ENCODE measurements around the gene FAM72D. TPM values are rescaled to one million over a fixed set of nuclear protein-coding genes. Genes with fewer than 3 reads are reported as not detected.
"Not testable (repeated sequence)": the region's sequence is repeated elsewhere in the genome, so short reads cannot be mapped to it uniquely, and the experiment has no call there.

The FAM72D gene
- total and polyA plus RNA-seq, 2 of the 8 experiments (the other 6 are each of a cell fraction or from before 2014, with no cell fraction given) = 4.9 to 12.7 TPM

- H3K56ac ChIP-seq (replicated peaks; ENCODE audit: insufficient read length, low read depth, low read length); H3K27ac ChIP-seq (ENCODE audit: low read depth, low read length); H3K4ac ChIP-seq (replicated peaks; ENCODE audit: insufficient read length, low read depth, low read length); H2AFZ ChIP-seq (ENCODE audit: low read length); H4K20me1 ChIP-seq (replicated peaks in 1 of 2; ENCODE audit: control insufficient read depth in 1 of 2, insufficient read depth in 2 of 2, low read length in 2 of 2); H3K23ac ChIP-seq (ENCODE audit: insufficient read length); H2BK5ac ChIP-seq (ENCODE audit: low read depth, low read length); H4K91ac ChIP-seq (replicated peaks; ENCODE audit: insufficient read length, low read length); H3K27me3 ChIP-seq (replicated peaks in 1 of 4; ENCODE audit: control insufficient read depth in 3 of 4, extremely low read depth in 1 of 4, insufficient read depth in 3 of 4, low read length in 3 of 4); H4K5ac ChIP-seq (ENCODE audit: insufficient read length, low read depth, low read length); H3K79me2 ChIP-seq (ENCODE audit: control insufficient read depth in 1 of 2, insufficient read depth in 2 of 2, low read length in 2 of 2); H3K4me3 ChIP-seq (ENCODE audit: extremely low read depth in 1 of 4, insufficient read depth in 2 of 4, low read depth in 3 of 4, low read length in 4 of 4); POLR2A ChIA-PET (ENCODE audit: partially characterized antibody); DNase-seq (ENCODE audit: low read depth in 1 of 2, low spot score in 2 of 2); H3K4me2 ChIP-seq (ENCODE audit: insufficient read depth in 1 of 2, low read depth in 2 of 2, low read length in 2 of 2); H3K18ac ChIP-seq (ENCODE audit: extremely low read depth, low read length); CTCF ChIA-PET (ENCODE audit: partially characterized antibody); H2BK20ac ChIP-seq (ENCODE audit: low read length); H2BK12ac ChIP-seq (ENCODE audit: low read depth, low read length); H3K9ac ChIP-seq (replicated peaks in 1 of 4; ENCODE audit: extremely low read depth in 1 of 4, low read depth in 3 of 4, low read length in 3 of 4); H2BK120ac ChIP-seq (replicated peaks; ENCODE audit: low read depth, low read length); H3K36me3 ChIP-seq (ENCODE audit: control insufficient read depth in 2 of 4, insufficient read depth in 4 of 4, low read length in 3 of 4); H3K4me1 ChIP-seq (replicated peaks in 1 of 4; ENCODE audit: control insufficient read depth in 3 of 4, insufficient read depth in 4 of 4, low read length in 3 of 4); H3K9me3 ChIP-seq (ENCODE audit: insufficient read depth in 2 of 2, low read depth in 1 of 2, low read length in 1 of 2); H2AK5ac ChIP-seq (ENCODE audit: low read depth, low read length); H2BK15ac ChIP-seq (ENCODE audit: low read length); H3K79me1 ChIP-seq (ENCODE audit: low read depth, low read length); FAIRE-seq; H3K23me2 ChIP-seq (ENCODE audit: low read depth, low read length); H4K8ac ChIP-seq (ENCODE audit: extremely low read depth, insufficient read depth, low read length); H3K14ac ChIP-seq (ENCODE audit: insufficient read length): not testable (repeated sequence)
- WGBS, 2 experiments (ENCODE audit: extremely low coverage in 1 of 2, insufficient coverage in 1 of 2, insufficient read length in 1 of 2, insufficient replicate concordance in 2 of 2, low coverage in 1 of 2, low lambda C conversion rate in 2 of 2, missing lambda C conversion rate in 1 of 2) = no CpG with 5 or more reads among the region's 4 CpGs
Observed at GRCh38 chr1:145055217-145055760, 40.5 kb upstream of the FAM72D start.

- H2BK12ac ChIP-seq (ENCODE audit: low read depth, low read length); H3K79me2 ChIP-seq (ENCODE audit: control insufficient read depth in 1 of 2, insufficient read depth in 2 of 2, low read length in 2 of 2); H2BK120ac ChIP-seq (replicated peaks; ENCODE audit: low read depth, low read length); H2AK5ac ChIP-seq (ENCODE audit: low read depth, low read length); POLR2A ChIA-PET (ENCODE audit: partially characterized antibody); H4K20me1 ChIP-seq (replicated peaks in 1 of 2; ENCODE audit: control insufficient read depth in 1 of 2, insufficient read depth in 2 of 2, low read length in 2 of 2); H4K5ac ChIP-seq (ENCODE audit: insufficient read length, low read depth, low read length); FAIRE-seq; H3K18ac ChIP-seq (ENCODE audit: extremely low read depth, low read length); H3K79me1 ChIP-seq (ENCODE audit: low read depth, low read length); H2BK5ac ChIP-seq (ENCODE audit: low read depth, low read length); H3K27ac ChIP-seq (ENCODE audit: low read depth, low read length); H4K8ac ChIP-seq (ENCODE audit: extremely low read depth, insufficient read depth, low read length); H3K36me3 ChIP-seq (ENCODE audit: control insufficient read depth in 2 of 4, insufficient read depth in 4 of 4, low read length in 3 of 4); H2AFZ ChIP-seq (ENCODE audit: low read length); H3K9me3 ChIP-seq (ENCODE audit: insufficient read depth in 2 of 2, low read depth in 1 of 2, low read length in 1 of 2); H3K4me1 ChIP-seq (replicated peaks in 1 of 4; ENCODE audit: control insufficient read depth in 3 of 4, insufficient read depth in 4 of 4, low read length in 3 of 4); H3K9ac ChIP-seq (replicated peaks in 1 of 4; ENCODE audit: extremely low read depth in 1 of 4, low read depth in 3 of 4, low read length in 3 of 4); H3K23ac ChIP-seq (ENCODE audit: insufficient read length); H2BK20ac ChIP-seq (ENCODE audit: low read length); CTCF ChIA-PET (ENCODE audit: partially characterized antibody); H3K14ac ChIP-seq (ENCODE audit: insufficient read length); H3K4me3 ChIP-seq (ENCODE audit: extremely low read depth in 1 of 4, insufficient read depth in 2 of 4, low read depth in 3 of 4, low read length in 4 of 4); H4K91ac ChIP-seq (replicated peaks; ENCODE audit: insufficient read length, low read length); DNase-seq (ENCODE audit: low read depth in 1 of 2, low spot score in 2 of 2); H3K4ac ChIP-seq (replicated peaks; ENCODE audit: insufficient read length, low read depth, low read length); H3K27me3 ChIP-seq (replicated peaks in 1 of 4; ENCODE audit: control insufficient read depth in 3 of 4, extremely low read depth in 1 of 4, insufficient read depth in 3 of 4, low read length in 3 of 4); H3K23me2 ChIP-seq (ENCODE audit: low read depth, low read length); H3K56ac ChIP-seq (replicated peaks; ENCODE audit: insufficient read length, low read depth, low read length); H3K4me2 ChIP-seq (ENCODE audit: insufficient read depth in 1 of 2, low read depth in 2 of 2, low read length in 2 of 2); H2BK15ac ChIP-seq (ENCODE audit: low read length): not testable (repeated sequence)
- WGBS, 2 experiments (ENCODE audit: extremely low coverage in 1 of 2, insufficient coverage in 1 of 2, insufficient read length in 1 of 2, insufficient replicate concordance in 2 of 2, low coverage in 1 of 2, low lambda C conversion rate in 2 of 2, missing lambda C conversion rate in 1 of 2) = no CpG with 5 or more reads among the region's 3 CpGs
Observed at GRCh38 chr1:145058184-145058583, 37.6 kb upstream of the FAM72D start.
